Middle frontal gyrus (tissue), 1 donor: Measurements from ENCODE around the gene MTURN.
"Not testable (repeated sequence)": the region's sequence is repeated elsewhere in the genome, so short reads cannot be mapped to it uniquely, and the experiment has no call there.

Source experiments
- DNase-seq: peaks from one replicate; pipeline ENCODE4 v3.0.0-alpha.2; 2015; ENCODE audit warnings: low spot score; ENCODE audit errors: extremely low spot score

The MTURN gene

DNA sequence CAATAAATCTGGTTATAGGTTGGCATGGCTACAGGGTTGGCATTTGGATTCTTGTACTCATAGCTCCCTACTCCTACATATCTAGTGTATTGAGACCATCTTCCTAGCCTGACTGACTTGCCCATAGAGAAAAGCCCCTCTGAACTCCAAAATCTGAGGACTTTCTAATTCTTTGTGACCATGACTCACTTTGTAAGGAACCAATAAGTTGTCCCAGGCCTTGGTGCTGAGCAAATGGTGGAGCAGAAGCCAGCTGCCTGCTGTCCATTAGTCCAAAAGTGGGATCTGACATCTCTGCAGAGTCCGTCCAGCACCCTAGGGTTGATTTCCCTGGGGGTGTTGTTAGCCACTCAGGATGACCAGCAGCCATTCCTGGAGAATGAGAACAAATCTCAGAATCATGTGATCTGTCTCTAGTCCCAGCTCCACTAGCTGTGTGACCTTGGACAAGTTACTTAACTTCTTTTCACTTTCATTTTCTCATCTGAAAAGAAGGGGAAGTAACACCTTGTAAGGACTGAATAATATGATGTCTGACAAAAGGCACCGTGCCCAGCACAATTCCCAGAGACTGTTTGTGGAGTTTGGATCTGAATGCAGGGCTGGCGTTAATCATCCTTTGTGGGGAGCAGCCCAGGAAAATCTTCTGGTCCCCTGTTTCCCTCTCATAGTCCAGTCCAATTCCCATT, 44.1 kb downstream of the MTURN start:
- DNase-seq: no peak

GRCh38 chr7:30180718-30181117, 45.9 kb downstream of the MTURN start:
- DNase-seq: no peak

DNA sequence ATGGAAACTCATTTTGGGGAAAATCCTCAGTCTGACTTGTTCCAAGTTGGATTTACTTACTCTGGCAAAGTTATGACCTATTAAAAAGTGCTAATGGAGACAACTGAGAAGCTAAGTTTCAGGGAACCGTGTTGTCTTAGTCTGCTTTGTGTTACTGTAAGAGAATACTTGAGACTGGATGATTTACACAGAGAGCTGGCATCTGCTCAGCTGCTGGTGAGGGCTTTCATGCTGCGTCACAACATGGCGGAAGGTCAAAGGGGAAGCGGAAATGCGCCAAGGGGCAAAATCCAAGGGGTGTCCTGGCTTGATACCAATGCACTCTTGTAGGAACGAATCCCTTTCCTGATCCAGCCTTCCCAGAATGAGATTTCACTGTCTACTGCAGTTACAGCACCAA, 46.4 kb downstream of the MTURN start:
- no peak for DNase-seq

DNA sequence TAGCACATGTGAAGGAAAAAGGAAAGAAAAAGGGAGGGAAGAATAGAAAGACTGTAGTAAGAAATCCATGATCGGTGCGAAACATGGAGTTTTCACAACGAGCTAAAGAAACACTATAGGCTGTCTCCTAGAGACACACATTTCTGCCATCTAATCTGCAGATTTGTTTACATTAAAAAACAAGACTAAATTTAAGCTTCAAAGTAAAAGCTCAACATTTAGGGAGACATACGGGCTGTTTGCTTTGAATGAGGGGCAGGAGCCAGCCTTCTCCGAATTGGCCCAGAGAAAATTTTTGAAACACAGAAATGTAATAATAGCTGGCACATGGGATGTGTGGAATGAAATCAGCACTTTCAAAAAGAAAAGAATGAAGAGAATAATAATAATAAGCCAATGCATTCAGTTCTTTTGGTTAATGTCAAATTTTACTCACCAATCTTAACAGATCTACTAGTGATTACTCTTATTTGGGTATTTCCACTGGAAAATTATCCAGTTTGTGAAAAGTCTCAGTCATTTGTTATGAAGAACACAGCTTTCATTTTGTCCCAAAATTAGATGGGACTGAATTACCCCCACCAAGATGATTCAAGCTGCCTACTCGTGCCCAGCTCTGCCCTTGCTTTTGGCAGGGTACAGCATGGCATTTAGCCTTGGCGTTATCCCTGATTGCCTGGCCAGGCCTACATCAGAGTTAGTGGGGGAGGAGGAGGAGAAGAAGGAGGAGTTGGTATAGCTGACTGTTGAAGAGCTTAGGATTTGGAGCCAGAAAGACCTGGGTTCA, 47.1 kb downstream of the MTURN start:
- no peak for DNase-seq

DNA sequence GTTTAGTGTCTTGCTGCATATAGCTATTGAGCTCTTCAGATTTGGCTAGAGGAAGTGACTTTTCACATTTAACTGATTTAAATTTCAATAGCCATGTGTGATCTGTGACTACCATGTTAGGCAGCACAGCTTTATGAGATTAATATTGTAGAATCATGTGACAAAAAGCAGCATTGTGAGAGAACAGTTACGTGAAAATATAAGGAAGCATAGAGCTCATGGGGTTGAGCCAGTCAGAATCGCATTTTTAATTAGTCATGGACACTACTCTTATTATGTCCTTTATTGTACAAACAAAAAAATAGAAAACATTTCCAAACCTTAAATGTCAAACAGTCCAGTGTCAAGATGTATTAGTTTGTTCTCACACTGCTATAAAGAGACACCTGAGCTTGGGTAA, 48.0 kb downstream of the MTURN start:
- DNase-seq: no peak

DNA sequence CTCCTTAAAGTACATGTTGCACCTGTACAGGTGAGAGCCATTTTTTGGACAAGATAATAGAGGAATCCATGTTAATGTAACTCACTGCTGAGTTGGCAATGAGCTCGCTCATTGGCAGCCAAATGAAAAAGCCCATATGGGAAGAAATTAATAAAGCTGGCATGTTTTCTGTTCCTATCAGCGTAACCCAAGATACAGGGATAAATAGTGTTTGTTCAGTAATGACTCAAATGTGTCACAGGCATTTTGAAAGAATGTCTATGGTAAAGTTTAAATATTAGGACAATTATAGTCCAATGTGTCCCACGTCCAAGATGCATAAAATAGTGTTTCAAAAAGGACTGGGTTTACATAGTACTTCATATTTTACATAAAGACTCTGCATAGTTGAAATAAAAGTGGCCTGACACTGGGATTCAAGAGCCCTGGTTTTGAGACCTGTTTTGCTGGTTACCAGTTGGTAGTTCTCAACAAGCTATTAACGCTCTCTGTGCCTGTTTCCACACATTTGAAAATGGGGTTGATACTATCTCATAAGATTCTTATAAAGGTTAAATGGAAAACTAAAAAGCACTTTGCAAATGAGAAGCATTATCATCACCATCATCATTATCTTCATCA, 49.1 kb downstream of the MTURN start:
- DNase-seq: no peak

- no peak for DNase-seq
These were observed 50.2 kb downstream of the MTURN start for GRCh38 chr7:30184791-30185487.

DNA sequence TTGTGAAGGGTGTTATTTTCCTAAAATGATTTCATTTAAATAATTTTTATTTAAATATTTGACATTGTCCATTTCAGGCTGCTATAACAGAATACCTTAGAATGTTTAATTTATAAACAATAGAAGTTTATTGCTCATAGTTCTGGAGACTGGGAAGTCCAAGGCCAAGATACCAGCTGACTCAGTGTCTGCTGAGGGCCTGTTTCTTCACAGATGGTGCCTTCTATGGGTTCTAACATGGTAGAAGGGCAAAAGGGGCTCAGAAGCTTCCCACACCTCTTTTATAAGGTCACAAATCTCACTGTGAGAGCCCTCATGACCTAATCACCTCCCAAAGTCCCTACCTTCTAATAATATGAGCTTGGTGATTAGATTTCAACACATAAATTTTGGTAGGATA, 50.7 kb downstream of the MTURN start:
- DNase-seq: no peak

DNA sequence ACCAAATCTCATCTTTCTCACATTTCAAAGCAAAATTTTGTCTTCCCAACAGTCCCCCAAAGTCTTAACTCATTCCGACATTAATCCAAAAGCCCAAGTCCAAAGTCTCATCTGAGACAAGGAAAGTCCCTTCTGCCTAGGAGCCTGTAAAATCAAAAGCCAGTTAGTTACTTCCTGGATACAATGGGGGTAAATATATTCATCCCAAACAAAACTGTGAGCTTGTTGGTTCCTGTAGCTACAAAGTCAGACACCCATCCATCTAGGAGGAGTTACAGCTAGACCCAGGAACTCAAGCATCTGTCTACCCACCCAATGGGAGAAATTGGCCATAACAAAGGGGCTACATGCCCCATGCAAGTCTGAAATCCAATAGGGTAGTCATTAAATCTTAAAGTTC, 51.9 kb downstream of the MTURN start:
- DNase-seq: no peak

- DNase-seq: no peak
These were observed 52.7 kb downstream of the MTURN start for GRCh38 chr7:30187513-30187912.

DNA sequence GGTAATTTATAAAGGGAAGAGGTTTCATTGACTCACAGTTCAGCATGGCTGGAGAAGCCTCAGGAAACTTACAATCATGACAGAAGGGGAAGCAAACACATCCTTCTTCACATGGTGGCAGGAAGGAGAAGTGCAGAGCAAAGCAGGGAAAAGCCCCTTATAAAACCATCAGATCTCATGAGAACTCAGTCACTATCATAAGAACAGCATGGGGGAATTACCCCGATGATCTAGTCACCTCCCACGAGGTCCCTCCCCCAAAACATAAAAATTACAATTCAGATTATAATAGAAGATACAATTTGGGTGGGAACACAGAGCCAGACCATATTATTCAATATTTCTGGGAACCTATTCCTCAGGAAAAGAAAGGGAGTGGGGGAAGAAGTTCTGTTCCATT, 53.6 kb downstream of the MTURN start:
- DNase-seq: not testable (repeated sequence)

DNA sequence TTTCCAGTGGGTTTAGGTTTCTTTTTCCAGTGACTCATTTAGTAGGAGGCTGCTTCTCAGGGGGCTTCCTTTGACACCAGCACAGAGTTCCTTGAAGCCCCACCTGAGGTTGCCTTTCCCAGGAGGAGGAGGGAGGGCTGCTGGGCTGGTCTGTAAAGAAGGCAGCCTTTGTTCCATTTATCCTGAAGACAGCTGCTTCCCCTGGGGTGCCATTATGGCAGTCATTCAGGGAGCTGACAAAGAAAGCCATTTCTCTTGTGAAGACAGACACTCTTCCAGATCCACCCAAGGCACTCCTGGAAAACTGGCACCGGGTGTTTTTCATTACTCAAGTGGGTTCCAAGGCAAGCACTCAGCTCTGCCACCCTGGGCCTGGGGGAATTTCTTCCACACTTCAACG, 54.0 kb downstream of the MTURN start:
- no peak for DNase-seq

- DNase-seq: no peak
These were observed 57.0 kb downstream of the MTURN start for GRCh38 chr7:30191809-30192208.

DNA sequence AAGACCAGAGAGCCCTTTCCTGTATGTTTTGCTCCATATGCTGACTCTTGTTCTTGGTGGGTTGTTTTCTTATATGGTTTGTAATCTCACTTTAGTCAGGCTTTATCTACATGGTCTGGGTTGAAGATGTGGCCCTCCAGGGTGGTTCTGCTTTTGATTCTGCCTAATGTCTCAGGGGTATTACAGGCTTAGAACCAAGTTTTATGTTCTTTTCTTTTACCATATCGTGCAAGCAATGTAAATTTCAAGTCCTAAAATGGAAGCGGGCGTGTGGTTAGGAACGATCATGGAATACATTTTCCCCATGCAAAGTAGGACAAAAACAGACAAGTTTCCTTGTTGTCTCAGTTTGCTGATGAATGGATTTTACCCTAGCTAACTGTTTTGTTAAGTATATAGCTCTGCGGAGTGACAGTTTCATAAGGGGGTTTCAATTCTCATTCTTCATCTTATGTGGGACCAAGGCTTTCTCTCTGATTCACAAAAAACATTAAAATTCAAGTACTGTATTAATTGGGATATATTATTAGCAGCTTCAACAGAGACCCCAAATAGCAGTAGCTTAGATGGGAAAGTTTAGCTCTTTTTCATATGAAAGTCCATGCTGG, 58.7 kb downstream of the MTURN start:
- no peak for DNase-seq

DNA sequence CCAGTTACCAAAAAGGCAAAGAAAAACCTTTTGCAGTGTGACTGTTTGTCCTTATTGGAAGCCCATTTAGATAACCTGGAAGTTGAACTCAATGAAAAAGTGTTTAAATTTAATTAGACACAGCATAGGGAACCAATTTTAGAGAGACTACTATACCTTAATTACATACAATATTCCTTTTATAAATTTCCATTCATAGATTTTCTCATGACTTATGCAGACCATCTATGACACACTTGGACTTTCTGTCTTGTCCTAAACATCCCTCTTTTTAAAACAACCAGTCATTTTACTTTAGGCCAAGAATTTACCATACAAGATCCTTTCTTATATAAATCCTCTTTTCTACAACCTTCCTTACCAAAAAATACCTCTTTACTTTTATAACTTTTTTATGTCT, 61.6 kb downstream of the MTURN start:
- DNase-seq: no peak

GRCh38 chr7:30197438-30197837, 62.7 kb downstream of the MTURN start:
- DNase-seq: no peak

GRCh38 chr7:30199271-30199670, 64.5 kb downstream of the MTURN start:
- no peak for DNase-seq

DNA sequence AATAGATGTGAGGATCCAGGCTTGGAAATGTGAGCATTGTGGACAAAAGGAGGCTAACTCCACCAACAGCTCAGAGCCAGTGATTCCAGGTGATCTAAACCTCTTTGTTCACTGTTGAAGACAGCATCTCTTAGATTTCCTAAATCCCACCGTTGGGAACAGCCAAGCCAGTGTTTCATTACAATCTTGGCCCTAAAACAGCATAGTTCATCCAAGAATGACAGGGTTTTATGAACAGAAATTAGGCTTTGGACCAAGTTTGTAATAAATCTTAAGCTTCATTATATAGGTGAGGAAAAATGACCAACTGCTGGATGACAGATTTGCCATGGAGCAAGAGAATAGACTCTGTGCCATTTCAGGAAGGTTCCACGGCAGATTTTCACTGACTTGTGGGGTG, 65.8 kb downstream of the MTURN start:
- no peak for DNase-seq

DNA sequence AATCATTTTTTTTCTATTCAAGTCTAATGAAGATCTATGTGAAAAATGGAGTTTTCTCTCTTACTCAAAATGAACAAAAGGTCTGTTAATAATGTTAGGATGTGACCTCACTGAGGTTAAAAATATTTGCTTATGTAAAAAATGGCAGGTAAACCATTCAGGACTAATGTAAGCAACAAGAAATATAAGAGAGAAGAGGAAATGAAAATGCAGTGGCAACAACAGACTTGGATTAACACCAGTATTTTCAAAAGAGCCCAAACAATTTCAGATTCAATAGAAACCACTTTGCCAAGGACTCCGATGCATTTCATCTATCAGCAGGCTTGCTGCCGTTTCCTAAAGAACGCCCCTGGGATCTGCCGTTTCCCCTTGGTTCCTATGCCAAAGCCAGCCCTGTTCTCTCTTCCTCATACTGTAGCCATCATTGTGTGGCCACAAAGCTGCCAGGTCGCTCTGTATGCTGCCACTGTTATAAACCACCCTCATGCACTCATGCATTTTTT, 66.4 kb downstream of the MTURN start:
- no peak for DNase-seq

GRCh38 chr7:30201921-30202320, 67.1 kb downstream of the MTURN start:
- no peak for DNase-seq

DNA sequence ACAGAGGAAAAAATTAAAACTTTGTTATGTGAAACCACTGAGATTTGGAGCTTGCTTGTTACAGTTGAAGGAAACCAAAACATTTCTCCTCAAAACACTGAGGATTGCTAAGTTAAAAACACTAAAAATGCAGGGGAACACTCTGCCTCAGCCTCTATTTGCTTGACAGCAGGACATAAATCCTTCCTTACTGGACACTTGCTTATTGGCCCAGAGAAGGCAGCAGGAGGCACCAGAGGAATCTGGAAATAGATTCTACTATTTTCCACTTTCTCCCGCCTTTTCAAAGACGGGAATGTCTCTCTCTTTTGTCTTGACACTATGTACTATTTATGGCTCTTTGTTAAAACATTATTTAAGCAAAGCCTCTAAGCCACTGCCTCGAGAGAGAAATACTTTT, 67.9 kb downstream of the MTURN start:
- no peak for DNase-seq
